Measurements from ENCODE around the gene CAMSAP2.
A peak's percentile ranks its signal among the peaks of the same experiment; 100 is the strongest.

Gene CAMSAP2

GRCh38 chr1:200802042-200802441 is 63.3 kb downstream of the CAMSAP2 start:
- no peaks in the 10 kb centered on the region; the same call in 1 of the 2 replicates for H3F3A ChIP-seq (ENCODE audit: insufficient read depth)
- no peak for TF ChIP-seq EZH2phosphoT487 (conservative IDR thresholded peaks at IDR 0.05; ENCODE audit: low read length)
- TF ChIP-seq, protein P1, sequence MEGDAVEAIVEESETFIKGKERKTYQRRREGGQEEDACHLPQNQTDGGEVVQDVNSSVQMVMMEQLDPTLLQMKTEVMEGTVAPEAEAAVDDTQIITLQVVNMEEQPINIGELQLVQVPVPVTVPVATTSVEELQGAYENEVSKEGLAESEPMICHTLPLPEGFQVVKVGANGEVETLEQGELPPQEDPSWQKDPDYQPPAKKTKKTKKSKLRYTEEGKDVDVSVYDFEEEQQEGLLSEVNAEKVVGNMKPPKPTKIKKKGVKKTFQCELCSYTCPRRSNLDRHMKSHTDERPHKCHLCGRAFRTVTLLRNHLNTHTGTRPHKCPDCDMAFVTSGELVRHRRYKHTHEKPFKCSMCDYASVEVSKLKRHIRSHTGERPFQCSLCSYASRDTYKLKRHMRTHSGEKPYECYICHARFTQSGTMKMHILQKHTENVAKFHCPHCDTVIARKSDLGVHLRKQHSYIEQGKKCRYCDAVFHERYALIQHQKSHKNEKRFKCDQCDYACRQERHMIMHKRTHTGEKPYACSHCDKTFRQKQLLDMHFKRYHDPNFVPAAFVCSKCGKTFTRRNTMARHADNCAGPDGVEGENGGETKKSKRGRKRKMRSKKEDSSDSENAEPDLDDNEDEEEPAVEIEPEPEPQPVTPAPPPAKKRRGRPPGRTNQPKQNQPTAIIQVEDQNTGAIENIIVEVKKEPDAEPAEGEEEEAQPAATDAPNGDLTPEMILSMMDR (IDR thresholded peaks at IDR 0.05; ENCODE audit: insufficient read depth, low read length, poor library complexity, severe bottlenecking) = no peak
- no peaks in the 10 kb centered on the region for H3K27me3 ChIP-seq (ENCODE audit: low read length)
- H3K4me3 ChIP-seq (ENCODE audit: insufficient read depth, low read length, poor library complexity, severe bottlenecking) = no peak overlapping the region
- H3K27ac ChIP-seq (ENCODE audit: low read depth, low read length) = no peak overlapping the region
- H3K9me2 ChIP-seq (replicated peaks; ENCODE audit: insufficient read depth, low read length) = no peaks in the 10 kb centered on the region
- no peaks in the 10 kb centered on the region for H4K20me1 ChIP-seq (ENCODE audit: low read depth, low read length)
- H3K79me2 ChIP-seq (ENCODE audit: insufficient read depth, low read length) = no peaks in the 10 kb centered on the region
- no peak overlapping the region for H3K4me2 ChIP-seq (ENCODE audit: low read depth, low read length, poor library complexity, severe bottlenecking)
- H3K9me3 ChIP-seq (ENCODE audit: insufficient read depth, low read length) = no peaks in the 10 kb centered on the region
- H3K36me3 ChIP-seq (ENCODE audit: low read length) = no peaks in the 10 kb centered on the region
- H2AFZ ChIP-seq (ENCODE audit: low read depth, low read length, severe bottlenecking) = no peak overlapping the region
- H3K9ac ChIP-seq (ENCODE audit: low read length) = no peak overlapping the region

DNA sequence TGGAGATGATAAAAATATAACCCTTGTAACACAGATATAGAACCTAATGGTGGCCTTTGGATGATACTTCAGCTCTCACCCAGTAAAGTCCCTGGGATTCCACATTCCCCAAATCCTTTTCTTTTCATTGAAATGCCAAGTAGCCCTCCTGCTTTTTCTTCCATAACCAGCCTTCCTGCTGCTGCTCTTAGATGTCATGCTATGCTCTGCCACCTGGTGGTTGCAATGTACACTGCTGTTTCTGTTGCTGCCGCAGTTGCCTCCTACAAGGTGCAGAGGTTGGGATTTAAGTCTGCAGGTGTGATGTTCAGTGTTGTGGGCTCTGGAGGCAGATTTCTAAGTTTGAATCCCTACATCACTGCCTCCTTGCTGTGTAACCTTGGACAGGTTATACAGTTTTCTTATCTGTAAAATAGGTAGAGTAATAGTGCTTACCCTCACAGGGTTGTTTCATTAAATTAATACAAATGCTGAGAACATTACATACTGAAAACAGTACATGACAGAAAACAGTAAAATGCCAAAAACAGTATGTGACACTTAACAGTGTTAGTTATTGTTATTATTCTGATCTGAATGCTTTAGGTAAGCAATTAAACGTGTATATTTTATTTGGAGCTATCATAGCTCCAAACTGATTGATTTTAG is 64.3 kb downstream of the CAMSAP2 start:
- Histone ChIP-seq H3F3A (ENCODE audit: insufficient read depth) (no peaks in the 10 kb centered on the region; the same call in 1 of the 2 replicates), H3K9me3 (ENCODE audit: insufficient read depth, low read length) (no peaks in the 10 kb centered on the region), H3K9ac (ENCODE audit: low read length) (no peak overlapping the region), H4K20me1 (ENCODE audit: low read depth, low read length) (no peaks in the 10 kb centered on the region), H3K27me3 (ENCODE audit: low read length) (no peaks in the 10 kb centered on the region), H2AFZ (ENCODE audit: low read depth, low read length, severe bottlenecking) (no peak overlapping the region), H3K4me3 (ENCODE audit: insufficient read depth, low read length, poor library complexity, severe bottlenecking) (no peak overlapping the region), H3K36me3 (ENCODE audit: low read length) (no peaks in the 10 kb centered on the region), H3K4me2 (ENCODE audit: low read depth, low read length, poor library complexity, severe bottlenecking) (no peak overlapping the region), H3K9me2 (replicated peaks; ENCODE audit: insufficient read depth, low read length) (no peaks in the 10 kb centered on the region), H3K27ac (ENCODE audit: low read depth, low read length) (no peak overlapping the region), H3K79me2 (ENCODE audit: insufficient read depth, low read length) (no peaks in the 10 kb centered on the region)
- TF ChIP-seq EZH2phosphoT487 (conservative IDR thresholded peaks at IDR 0.05; ENCODE audit: low read length) = no peak
- TF ChIP-seq, protein P1 (IDR thresholded peaks at IDR 0.05; ENCODE audit: insufficient read depth, low read length, poor library complexity, severe bottlenecking) = peak; percentile 95

GRCh38 chr1:200805719-200806118 is 67.0 kb downstream of the CAMSAP2 start:
- TF ChIP-seq, protein P1 (IDR thresholded peaks at IDR 0.05; ENCODE audit: insufficient read depth, low read length, poor library complexity, severe bottlenecking) = no peak
- no peak for TF ChIP-seq EZH2phosphoT487 (conservative IDR thresholded peaks at IDR 0.05; ENCODE audit: low read length)
- Histone ChIP-seq H3K4me2 (ENCODE audit: low read depth, low read length, poor library complexity, severe bottlenecking) (no peak overlapping the region), H4K20me1 (ENCODE audit: low read depth, low read length) (no peaks in the 10 kb centered on the region), H3K9me3 (ENCODE audit: insufficient read depth, low read length) (no peaks in the 10 kb centered on the region), H3K9ac (ENCODE audit: low read length) (no peak overlapping the region), H2AFZ (ENCODE audit: low read depth, low read length, severe bottlenecking) (no peak overlapping the region), H3K27me3 (ENCODE audit: low read length) (no peaks in the 10 kb centered on the region), H3K27ac (ENCODE audit: low read depth, low read length) (no peak overlapping the region), H3K36me3 (ENCODE audit: low read length) (no peaks in the 10 kb centered on the region), H3K79me2 (ENCODE audit: insufficient read depth, low read length) (no peaks in the 10 kb centered on the region), H3K4me3 (ENCODE audit: insufficient read depth, low read length, poor library complexity, severe bottlenecking) (no peak overlapping the region), H3F3A (ENCODE audit: insufficient read depth) (no peaks in the 10 kb centered on the region; the same call in 1 of the 2 replicates), H3K9me2 (replicated peaks; ENCODE audit: insufficient read depth, low read length) (no peaks in the 10 kb centered on the region)

Data from SU-DHL-6 (cell line).